PC-9 (cell line): ENCODE data around the gene STK24. TPM values are rescaled to one million over a fixed set of nuclear protein-coding genes. Genes with fewer than 3 reads are reported as not detected.
A peak's percentile ranks its signal among the peaks of the same experiment; 100 is the strongest.

ENCODE experiments used
- BruUV-seq: library from RNA; stranded (reverse); fragments of 400-500 nt; replicated peaks from 2 replicates; lab custom pipeline; 2021; lab: Mats Ljungman, UMichigan
- CTCF ChIA-PET: fragments of 300-600 bp; sonication (Branson Sonifier 250); formaldehyde crosslinking; loops from one replicate; lab custom pipeline; 2022; ENCODE audit warnings: antibody characterized with exemption; lab: Charles Lee
- POLR2A ChIA-PET: fragments of 300-600 bp; sonication (Branson Sonifier 250); formaldehyde crosslinking; loops from one replicate; lab custom pipeline; 2022; ENCODE audit warnings: antibody characterized with exemption; ENCODE audit not compliant: unreplicated experiment; lab: Charles Lee
- DNase-seq, 2 experiments: peaks; one replicate each; pipeline versions ENCODE4 v3.0.0 to v3.0.0-alpha.2; 2015 to 2022; ENCODE audit warnings: mixed read lengths in 1 of 2
- H2AFZ ChIP-seq: fragments of 200-600 bp; sonication (generic); 2 replicates; pipeline ENCODE4 v1.8.1; 2017; ENCODE audit warnings: antibody characterized with exemption
- H3F3A ChIP-seq: fragments of 200-600 bp; sonication (generic); 2 replicates; pipeline ENCODE4 v1.8.1; 2017; ENCODE audit warnings: antibody characterized with exemption, mild to moderate bottlenecking, low read depth; ENCODE audit not compliant: insufficient read depth
- H3K27ac ChIP-seq: fragments of 200-600 bp; sonication (generic); 2 replicates; pipeline ENCODE4 v1.6.1; 2016; ENCODE audit warnings: mixed run types
- H3K27me3 ChIP-seq: fragments of 200-600 bp; sonication (generic); 2 replicates; pipeline ENCODE4 v1.6.1; 2016; ENCODE audit warnings: low read depth, mixed run types; ENCODE audit not compliant: insufficient read depth
- H3K36me3 ChIP-seq: fragments of 200-600 bp; sonication (generic); 2 replicates; pipeline ENCODE4 v1.6.1; 2016; ENCODE audit warnings: low read depth, mixed run types
- H3K4me1 ChIP-seq: fragments of 200-600 bp; sonication (generic); replicated peaks from 2 replicates; pipeline ENCODE4 v1.6.1; 2016; ENCODE audit warnings: mixed run types; ENCODE audit not compliant: insufficient read depth
- H3K4me2 ChIP-seq: fragments of 200-600 bp; sonication (generic); 2 replicates; pipeline ENCODE4 v1.6.1; 2017; ENCODE audit warnings: mixed run types
- H3K4me3 ChIP-seq: fragments of 200-600 bp; sonication (generic); 2 replicates; pipeline ENCODE4 v1.6.1; 2016; ENCODE audit warnings: mixed run types
- H3K79me2 ChIP-seq: fragments of 200-600 bp; sonication (generic); 2 replicates; pipeline ENCODE4 v1.6.1; 2017; ENCODE audit warnings: low read depth, mixed run types
- H3K9me2 ChIP-seq: fragments of 200-600 bp; sonication (generic); 2 replicates; pipeline ENCODE4 v1.8.1; 2017; ENCODE audit warnings: mild to moderate bottlenecking; ENCODE audit not compliant: insufficient read depth
- H3K9me3 ChIP-seq: fragments of 200-600 bp; sonication (generic); 2 replicates; pipeline ENCODE4 v1.8.1; 2016; ENCODE audit warnings: low read depth; ENCODE audit not compliant: insufficient read depth
- H4K20me1 ChIP-seq: fragments of 200-600 bp; sonication (generic); 2 replicates; pipeline ENCODE4 v1.8.1; 2017; ENCODE audit not compliant: insufficient read depth
- CTCF ChIP-seq: fragments of 200-600 bp; sonication (generic); conservative IDR thresholded peaks from 2 replicates; pipeline ENCODE4 v1.6.1; 2017; ENCODE audit warnings: mixed run types, antibody characterized with exemption, mild to moderate bottlenecking, moderate library complexity
- EZH2 ChIP-seq: fragments of 200-600 bp; sonication (generic); IDR thresholded peaks from 2 replicates; pipeline ENCODE4 v1.8.0; 2017; ENCODE audit warnings: antibody characterized with exemption, low read depth
- intact Hi-C: fragments of 100-400 bp; cut with micrococcal nuclease; formaldehyde crosslinking; loops from one replicate; pipeline ENCODE4 v1.10.0; 2022; ENCODE audit not compliant: unreplicated experiment
- total RNA-seq: library from RNA; stranded (reverse); gene quantifications from 2 replicates; pipeline ENCODE4 v1.2.3, GENCODE V29; 2021

STK24 gene
- total RNA-seq, 1 experiment from 2014 or later: 134 TPM

GRCh38 chr13:98582947-98583346 is 6.0 kb upstream of the STK24 start:
- POLR2A ChIA-PET: no interaction called here
- BruUV-seq: no TSS peak
- DNase-seq: peak in 1 of 2 experiments; percentile 23
- no peak overlapping the region for H2AFZ ChIP-seq
- H4K20me1 ChIP-seq: no peaks in the 10 kb centered on the region
- no peaks in the 10 kb centered on the region for H3K9me2 ChIP-seq
- TF ChIP-seq CTCF (no peak), EZH2 (no peak)
- H3K79me2 ChIP-seq: peaks cover 10% of the 10 kb centered on the region
- H3K27ac ChIP-seq: no peak overlapping the region
- H3K36me3 ChIP-seq: no peaks in the 10 kb centered on the region
- H3K27me3 ChIP-seq: no peaks in the 10 kb centered on the region
- peaks cover 53% of the 10 kb centered on the region for H3K4me1 ChIP-seq
- no peak overlapping the region for H3K4me3 ChIP-seq
- peaks cover 17% of the 10 kb centered on the region; the same call in 1 of the 2 replicates for H3F3A ChIP-seq
- CTCF ChIA-PET: no interaction called here
- intact Hi-C loops: no loop called here
- H3K9me3 ChIP-seq: no peaks in the 10 kb centered on the region
- no peak overlapping the region for H3K4me2 ChIP-seq

- H4K20me1 ChIP-seq: no peaks in the 10 kb centered on the region
- H3K9me2 ChIP-seq: no peaks in the 10 kb centered on the region
- peak in 1 of 2 experiments; percentile 49 for DNase-seq
- H3K79me2 ChIP-seq: peaks cover 16% of the 10 kb centered on the region
- H2AFZ ChIP-seq: no peak overlapping the region
- peaks cover 51% of the 10 kb centered on the region for H3K4me1 ChIP-seq
- no peak overlapping the region for H3K27ac ChIP-seq
- H3K9me3 ChIP-seq: no peaks in the 10 kb centered on the region
- POLR2A ChIA-PET: no interaction called here
- no peak overlapping the region for H3K4me3 ChIP-seq
- H3K36me3 ChIP-seq: no peaks in the 10 kb centered on the region
- TF ChIP-seq EZH2 (no peak), CTCF (no peak)
- intact Hi-C loops: no loop called here
- CTCF ChIA-PET: interaction anchor here (0.6 kb wide), 2 partner anchors 80 to 794 kb away, joined by 3 read pairs; no protein-coding TSS in a partner anchor
- H3F3A ChIP-seq: peaks cover 22% of the 10 kb centered on the region; the same call in 1 of the 2 replicates
- no peak overlapping the region for H3K4me2 ChIP-seq
- no TSS peak for BruUV-seq
- H3K27me3 ChIP-seq: no peaks in the 10 kb centered on the region
Observed at GRCh38 chr13:98581971-98582702, 5.2 kb upstream of the STK24 start.

- Histone ChIP-seq H3K4me2 (no peak overlapping the region), H3K4me1 (peaks cover 43% of the 10 kb centered on the region)
- POLR2A ChIA-PET: no interaction called here
Observed at GRCh38 chr13:98581381-98581780, 4.5 kb upstream of the STK24 start.

More at GRCh38 chr13:98581381-98581780, 4.5 kb upstream of the STK24 start:
- no peak for TF ChIP-seq EZH2
- no peak overlapping the region for H3K27ac ChIP-seq
- H3K36me3 ChIP-seq: no peaks in the 10 kb centered on the region
- no TSS peak for BruUV-seq
- no peaks in the 10 kb centered on the region for H3K9me2 ChIP-seq
- CTCF ChIA-PET: no interaction called here
- intact Hi-C loops: no loop called here
- H3K79me2 ChIP-seq: peaks cover 17% of the 10 kb centered on the region
- peaks cover 18% of the 10 kb centered on the region; the same call in 1 of the 2 replicates for H3F3A ChIP-seq
- no peaks in the 10 kb centered on the region for H3K27me3 ChIP-seq
- no peak for DNase-seq
- H4K20me1 ChIP-seq: no peaks in the 10 kb centered on the region
- H2AFZ ChIP-seq: no peak overlapping the region
- no peak overlapping the region for H3K4me3 ChIP-seq
- no peaks in the 10 kb centered on the region for H3K9me3 ChIP-seq
